Measurements from ENCODE around the gene RANBP17.

Gene RANBP17

DNA sequence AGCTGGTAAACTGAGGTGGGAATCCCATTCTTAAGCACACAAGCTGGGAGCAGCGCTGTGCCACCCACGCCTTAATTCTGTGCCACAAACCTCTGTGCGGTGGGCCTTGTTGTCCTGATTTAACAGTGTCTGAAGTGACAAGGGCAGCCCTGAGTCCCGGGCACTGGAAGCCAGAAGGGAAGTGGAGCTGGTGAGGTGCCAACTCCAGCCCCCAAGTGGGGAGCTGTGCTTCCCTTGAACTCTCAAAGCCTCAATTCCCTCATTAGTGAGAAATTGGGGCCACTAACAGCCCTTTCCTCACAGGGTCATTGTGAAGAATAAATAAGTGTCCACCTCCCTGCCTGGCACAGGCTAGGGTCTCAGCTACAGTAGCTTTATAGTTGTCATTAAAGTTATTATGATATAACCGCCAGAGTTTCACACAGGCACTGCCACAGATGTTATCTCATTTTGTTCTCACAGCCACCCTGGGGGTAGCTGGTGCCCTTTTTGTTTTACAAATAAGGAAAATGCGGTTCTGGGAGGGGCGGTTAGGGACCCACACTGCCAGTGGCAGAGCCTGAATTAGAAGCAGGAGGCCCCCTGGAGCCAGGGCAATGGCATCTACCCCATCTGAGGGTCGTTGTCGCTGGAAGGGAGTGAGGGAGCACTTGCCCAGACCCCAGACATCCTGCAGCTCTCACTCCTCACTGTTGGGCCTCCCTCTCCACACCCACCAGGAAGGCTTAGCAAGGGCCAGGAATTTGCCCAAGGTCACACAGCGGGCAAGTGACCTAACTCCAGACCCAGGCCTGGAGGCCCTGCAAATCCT lies 445.2 kb downstream of the RANBP17 start:
- peak; percentile 2 for DNase-seq

DNA sequence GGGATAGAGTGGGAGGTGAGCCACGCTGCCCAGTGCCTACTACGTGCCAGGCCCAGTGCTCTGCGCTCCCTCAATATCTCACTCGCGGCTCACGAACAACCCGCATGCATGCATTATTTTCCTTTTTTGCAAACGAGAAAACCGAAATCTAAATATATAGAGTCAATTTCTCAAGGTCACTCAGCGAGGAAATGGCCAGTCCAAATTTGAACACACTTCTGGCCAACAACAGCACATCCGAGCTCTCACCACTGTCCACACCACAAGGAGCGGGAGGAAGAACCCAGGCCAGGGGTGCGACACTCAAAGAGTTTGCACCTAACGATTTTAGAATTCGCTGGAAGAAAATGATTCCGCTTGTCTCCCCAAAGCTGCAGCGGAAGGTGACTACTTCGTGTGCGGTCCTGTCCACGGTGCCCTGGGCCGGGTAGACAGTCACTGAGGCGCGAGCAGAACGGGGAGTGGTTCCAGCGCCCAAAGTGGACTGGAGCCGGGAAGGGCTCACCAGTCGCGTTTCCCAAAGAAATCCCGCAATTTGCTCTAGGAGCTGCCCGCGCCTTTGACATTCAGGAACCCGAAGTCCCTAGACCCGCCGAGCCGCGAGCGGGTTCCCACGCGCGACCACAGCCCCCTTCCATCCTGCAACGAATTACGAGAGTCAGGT lies 446.1 kb downstream of the RANBP17 start:
- DNase-seq: no peak

DNA sequence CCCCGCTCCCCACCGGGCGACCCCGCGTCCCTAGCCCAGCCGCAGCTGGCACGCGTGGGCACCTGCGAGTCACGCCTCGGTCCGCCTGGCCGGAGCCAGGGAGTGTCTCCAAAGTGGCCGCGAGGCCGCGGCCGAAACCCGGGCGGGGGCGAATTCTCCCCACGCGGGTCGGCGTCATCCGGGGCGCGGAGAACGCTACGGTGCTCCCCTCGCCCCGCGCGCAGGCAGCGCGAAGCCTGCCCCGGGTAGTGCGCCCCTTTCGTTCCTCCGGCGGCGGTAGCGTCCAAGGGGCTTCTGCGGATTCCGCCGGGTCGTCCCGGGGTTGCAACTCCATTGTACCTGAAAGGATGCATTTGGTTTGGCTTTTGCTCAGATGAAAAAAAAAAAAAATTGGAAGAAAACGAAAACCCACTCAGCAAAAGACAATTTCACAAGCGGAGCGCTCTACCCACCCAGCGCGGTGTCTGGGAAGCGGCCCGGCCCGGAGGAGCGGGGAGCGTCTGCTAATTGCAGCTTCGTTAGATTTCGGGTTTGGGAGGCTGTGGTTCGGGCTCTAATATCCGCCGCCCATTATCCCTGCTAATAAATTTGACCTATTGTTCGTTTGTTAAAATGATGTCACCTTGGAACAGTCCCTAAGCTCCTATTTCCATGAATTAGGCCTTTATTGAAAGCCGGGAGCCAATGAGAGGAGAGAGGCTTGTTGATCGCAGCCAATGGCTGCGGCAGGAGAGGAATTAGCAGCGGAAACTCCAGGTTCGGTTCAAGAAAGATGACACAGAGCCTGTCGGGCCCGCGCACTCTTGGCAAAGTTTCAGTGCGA lies 446.8 kb downstream of the RANBP17 start, which contains the start of gene TLX3:
Gene TLX3 (plus strand): TSS at position 796 of the 823 bp plus-strand sequence. CDS start 118 bp downstream, outside the sequence.
- no peak for DNase-seq

DNA sequence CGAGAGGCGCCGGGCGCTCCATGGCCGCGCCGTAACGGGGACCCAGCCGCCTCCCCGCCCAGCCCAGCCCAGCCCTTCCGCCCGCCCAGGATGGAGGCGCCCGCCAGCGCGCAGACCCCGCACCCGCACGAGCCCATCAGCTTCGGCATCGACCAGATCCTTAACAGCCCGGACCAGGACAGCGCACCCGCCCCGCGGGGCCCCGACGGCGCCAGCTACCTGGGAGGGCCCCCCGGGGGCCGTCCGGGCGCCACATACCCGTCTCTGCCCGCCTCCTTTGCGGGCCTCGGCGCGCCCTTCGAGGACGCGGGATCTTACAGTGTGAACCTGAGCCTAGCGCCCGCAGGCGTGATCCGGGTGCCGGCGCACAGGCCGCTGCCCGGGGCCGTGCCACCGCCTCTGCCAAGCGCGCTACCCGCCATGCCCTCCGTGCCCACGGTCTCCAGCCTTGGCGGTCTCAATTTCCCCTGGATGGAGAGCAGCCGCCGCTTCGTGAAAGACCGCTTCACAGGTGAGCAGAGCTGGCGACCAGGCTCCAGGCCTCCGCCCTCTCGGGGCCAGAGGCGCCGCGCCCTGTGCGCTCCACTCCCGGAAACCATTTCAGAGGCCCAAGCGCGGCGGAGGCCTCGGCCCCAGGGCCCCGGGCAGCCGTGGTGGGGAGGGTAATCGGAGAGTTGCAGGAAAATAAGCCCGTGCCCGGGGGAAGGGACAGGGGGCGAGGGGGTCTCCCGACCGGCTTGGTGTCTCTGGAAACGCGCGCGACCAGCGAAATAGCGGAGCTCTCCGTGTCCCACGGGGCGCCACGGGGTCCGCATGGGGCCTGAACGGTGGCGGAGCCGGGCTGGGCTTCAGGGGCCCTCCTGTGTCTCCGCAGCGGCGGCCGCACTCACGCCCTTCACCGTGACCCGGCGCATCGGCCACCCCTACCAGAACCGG lies 447.7 kb downstream of the RANBP17 start:
- DNase-seq: no peak

DNA sequence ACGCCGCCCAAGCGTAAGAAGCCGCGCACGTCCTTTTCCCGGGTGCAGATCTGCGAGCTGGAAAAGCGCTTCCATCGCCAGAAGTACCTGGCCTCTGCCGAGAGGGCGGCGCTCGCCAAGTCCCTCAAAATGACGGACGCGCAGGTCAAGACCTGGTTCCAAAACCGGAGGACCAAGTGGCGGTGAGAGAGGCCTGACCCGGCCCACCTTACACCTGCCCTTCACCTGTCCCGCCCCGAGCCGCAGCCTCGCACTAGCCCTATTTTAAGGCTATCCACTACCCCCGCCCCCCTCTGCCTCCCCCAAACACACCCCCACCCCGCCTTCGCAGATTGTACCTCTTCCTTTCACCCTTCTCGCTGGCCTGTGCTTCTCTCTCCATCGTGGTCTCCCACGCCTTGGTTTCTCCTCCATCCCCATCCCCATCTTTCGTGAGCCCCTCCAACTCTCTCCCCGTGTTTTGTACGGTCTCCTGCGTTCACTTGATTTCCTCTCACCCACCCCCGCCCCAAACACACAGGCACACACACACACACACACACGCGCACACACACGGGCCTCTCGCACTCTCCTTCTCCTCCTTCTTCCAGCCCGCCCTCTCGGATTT lies 448.5 kb downstream of the RANBP17 start:
- DNase-seq: no peak

DNA sequence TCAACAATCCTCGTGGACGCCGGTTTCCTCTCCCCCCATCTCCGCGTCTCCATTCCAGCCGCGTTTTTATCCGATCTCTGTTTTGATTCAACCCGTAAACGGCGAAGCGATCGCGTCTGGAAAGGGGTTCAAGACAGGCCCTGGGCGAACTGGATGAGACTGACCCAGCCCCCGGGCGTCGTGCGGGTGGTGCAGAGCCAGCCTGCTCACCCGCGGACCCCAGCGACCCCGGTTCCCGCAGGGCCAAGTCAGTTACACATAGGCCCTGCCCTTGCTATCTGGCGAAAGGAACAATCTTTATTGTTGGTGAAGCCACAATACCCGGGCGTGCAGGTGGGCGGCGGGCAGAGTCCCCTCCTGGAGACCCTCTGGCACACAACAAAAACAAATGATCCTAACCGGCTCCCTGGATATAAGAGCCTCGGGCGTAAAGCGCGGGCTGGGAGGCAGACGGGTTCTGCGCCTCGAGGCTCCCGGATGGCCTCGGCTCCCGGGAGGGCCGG lies 449.1 kb downstream of the RANBP17 start:
- DNase-seq: no peak

DNA sequence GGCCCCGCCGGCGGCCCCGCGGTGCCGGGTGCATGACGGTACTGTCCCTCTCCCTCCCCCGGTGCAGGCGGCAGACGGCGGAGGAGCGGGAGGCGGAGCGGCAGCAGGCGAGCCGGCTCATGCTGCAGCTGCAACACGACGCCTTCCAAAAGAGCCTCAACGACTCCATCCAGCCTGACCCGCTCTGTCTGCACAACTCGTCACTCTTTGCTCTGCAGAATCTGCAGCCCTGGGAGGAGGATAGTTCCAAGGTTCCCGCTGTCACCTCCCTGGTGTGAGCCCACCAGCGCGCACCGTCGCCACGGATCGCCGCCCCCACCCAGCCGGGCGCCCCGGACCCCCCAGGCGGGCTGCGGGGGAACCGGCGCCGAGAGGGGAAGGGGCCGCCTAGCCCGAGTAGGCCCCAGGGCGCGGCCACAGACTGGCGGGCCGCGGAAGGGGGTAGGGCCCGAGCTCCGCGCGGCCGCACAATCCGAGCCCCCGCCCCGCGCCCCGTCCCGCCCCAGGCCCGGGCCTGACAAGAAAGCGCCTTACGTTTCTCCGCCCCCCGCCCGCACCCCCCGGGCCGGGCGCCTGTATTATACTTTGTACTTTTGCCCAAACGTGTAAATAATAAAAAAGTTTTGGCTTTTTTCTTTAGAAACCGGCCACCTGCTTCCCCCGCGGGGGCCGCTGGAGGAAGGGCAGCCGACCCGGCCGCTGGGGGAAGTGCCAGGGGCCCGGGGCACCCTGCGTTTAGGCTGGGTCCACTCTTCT lies 449.7 kb downstream of the RANBP17 start:
- no peak for DNase-seq

DNA sequence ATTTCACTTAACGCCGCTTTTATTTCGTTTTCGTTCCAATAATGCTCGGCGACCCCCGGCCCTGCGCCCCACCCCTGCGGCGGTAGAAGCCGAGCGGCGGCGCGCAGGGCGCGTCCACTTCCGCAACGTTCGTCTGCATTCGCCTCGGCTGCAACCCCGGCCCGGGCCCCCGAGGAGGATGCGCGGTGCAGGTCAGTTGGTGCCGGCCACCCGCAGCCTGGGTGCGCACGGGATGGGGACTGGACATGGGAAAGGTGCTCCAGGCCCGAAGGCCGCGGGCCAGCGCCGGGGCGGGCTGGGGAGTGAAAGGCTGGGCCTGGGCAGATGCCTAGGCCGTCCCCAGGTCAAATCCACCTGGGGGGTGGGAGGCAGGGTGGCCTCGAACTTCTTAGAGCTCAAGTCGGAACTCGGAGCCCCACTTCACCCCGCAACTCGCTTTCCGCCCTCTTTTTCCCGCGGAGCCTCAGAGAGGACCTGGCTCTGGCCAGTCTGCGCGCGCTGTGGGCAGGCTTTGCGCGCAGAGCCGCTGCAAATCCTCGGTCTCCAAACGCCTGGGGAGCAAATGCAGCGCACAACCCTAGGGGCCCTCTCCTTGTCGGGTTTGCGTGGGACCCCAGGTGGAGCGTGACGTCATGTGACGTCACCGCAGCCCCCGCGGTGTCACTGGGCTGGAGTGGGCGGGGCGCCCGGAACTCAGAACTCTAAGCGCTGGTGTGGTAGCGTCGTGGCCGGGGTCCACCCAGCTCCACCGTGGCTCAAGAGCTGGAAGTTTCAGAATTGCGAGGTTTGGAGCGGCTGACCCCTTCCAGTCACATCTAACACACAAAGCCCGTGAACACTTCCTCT lies 450.5 kb downstream of the RANBP17 start:
- no peak for DNase-seq

DNA sequence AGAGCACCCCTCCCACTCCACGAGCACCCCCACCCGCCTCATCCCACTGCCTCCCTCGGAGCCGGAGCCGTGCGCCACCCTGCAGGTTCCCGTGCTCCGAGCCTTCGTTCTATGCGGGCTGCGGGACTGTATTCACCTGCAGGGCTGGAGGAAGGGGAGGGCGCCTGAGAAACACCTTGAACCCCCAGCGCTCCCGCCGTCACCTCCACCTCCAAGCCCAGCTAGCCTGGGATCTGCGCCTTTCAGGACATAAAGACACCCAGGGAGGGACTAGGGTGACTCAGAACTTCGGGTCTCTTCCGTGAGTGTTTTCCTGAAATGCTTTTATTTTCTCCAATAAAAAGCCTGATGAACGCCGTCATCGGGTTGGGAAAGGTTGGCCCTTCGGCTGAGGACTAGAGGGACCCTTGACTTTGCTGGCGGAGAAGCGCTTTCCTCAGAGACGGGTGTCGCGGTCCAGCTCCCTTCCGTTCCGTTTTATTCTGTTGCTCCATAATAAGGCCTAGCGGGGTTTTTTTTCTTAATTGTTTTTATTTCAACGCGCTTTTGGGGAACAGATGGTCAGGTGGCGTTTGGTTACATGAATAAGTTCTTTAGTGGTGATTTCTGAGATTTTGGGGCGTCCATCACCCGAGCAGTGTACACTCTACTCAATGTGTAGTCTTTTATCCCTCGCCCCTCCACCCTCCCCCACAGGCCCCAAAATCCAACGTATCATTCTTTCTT lies 451.8 kb downstream of the RANBP17 start:
- no peak for DNase-seq

DNA sequence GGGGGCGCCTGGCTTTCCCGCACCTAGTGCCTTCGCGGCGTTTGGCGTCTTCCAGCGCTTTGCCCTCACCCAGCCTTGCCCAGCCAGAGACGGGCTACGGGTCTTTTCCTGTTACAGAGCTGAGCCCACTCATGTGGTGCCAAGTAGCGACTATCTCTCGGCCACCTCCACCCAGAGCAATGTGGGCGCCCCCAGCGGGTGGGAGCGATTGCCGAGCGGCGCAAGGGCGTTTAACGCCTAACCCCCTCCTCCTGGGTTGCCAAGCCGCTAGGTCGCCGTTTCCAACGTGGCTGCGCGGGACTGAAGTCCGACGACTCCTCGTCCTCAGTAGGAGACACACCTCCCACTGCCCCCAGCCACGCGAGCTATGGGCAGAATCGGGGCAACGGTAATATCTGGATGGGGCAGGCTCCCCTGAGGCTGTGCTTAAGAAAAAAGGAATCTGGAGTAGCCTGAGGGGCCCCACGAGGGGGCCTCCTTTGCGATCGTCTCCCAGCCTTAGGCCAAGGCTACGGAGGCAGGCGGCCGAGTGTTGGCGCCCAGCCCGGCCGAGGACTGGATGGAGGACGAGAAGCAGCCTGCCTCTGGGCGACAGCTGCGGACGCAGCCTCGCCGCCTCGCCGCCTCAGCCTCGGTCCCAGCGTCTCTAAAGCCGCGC lies 453.0 kb downstream of the RANBP17 start:
- DNase-seq: no peak

DNA sequence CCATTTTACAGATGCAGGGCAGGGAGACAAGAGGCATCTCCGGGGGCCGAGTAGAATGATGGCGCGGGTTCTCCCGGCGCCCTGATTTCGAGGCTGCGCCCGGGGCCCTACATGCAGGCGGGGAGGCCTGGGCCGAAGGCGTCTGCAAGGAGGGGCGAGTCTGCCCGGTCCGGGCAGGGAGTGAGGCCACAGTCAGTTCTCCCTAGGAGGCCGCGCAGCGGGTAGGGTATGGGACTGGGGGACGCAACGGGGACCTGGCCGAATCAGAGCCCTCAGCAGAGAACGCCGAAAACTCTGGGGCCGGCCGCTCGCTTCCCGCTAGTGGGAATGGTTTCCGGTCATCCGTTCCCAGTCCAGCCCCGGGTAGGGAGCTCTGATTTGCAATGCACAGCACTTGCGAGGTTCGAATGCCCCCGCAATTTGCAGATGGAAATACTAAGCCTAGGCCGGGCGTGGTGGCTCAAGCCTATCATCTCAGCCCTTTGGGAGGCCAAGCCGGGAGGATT lies 453.6 kb downstream of the RANBP17 start:
- no peak for DNase-seq

DNA sequence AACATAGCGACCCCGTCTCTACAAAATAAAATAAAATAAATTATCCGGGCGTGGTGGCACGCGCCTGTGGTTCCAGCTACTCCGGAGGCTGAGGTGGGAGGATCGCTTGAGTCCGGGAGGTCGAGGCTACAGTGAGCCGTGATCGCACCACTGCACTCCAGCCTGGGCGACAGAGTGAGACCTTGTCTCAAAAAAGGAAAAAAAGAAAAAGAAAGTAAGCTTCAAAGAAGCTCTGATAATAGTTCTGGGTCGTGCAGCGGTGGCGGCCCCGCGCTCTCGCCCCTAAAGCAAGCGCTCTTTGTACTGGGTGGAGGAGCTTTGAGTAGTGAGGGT lies 454.1 kb downstream of the RANBP17 start:
- no peak for DNase-seq

DNA sequence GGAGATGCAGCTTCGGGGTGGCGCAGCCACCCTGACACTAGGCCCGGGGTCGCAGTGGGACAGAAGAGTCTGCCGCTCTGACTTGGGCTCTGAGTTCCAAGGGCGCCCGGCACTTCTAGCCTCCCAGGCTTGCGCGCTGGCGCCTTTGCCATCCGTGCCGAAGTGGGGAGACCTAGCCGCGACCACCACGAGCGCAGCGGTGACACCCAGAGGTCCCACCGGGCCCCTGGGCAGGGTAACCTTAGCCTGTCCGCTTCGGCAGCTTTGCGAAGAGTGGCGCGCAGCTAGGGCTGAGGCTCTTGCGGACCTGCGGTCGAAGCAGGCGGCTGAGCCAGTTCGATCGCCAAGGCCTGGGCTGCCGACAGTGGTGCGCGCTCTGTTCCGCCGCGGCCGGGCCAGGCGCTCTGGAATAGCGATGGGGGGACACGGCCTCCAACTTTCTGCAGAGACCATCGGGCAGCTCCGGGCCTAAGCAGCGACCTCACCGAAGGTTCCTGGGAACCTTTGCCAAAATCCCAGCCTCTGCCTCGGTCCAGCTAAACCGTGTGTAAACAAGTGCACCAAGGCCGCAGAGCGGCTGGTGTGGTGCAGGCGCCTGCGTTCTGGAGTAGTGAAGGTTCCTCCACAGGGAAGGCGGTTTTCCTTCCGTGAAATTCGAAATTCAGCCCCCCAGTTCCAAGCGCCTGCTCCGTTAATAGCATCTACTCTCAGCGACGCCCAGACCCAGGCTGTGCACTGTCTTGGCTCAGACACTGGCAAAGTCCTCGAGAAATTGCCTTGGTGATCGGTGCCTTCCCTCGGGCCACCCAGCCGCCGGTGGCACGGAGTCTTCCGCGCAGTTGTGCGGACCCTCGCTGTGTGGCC lies 454.7 kb downstream of the RANBP17 start:
- no peak for DNase-seq

DNA sequence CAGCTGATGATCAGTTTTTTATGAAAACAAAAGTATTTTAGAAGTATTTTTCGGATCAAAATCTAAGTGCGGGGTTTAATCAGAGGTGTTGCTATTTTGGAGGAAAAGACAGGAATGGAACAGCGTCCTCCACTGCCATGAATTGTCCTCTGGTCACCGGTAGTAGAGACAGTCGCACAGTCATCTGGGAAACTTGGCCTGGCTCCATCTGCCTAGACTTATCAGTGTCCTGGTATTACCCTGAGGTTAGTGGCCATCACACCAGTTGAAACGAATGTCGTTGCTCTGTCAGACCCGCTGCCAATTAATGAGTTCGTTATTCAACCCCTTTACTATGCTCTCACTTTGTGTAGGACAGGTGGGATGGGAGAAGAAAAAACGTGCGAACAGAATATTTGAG lies 455.4 kb downstream of the RANBP17 start:
- no peak for DNase-seq

DNA sequence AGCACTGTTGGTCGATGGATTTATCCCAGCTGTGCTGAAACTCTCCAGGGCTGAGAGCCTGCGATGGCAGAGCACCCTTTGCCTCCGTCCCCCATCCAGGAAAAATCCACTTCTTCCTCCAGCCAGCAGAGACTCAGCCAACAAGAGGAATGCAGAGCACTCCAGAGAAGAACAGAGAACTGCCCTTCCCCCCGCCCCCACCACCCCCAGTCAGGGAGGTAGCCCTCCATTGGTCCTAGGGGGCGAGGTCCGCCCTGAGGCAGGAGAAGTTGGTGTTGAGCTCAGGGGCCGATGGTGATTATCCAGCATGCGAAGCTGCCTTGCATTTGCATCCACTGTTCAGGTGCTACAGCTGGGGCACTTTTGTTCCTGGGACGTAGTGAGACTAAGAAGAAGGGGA lies 456.2 kb downstream of the RANBP17 start:
- DNase-seq: no peak

DNA sequence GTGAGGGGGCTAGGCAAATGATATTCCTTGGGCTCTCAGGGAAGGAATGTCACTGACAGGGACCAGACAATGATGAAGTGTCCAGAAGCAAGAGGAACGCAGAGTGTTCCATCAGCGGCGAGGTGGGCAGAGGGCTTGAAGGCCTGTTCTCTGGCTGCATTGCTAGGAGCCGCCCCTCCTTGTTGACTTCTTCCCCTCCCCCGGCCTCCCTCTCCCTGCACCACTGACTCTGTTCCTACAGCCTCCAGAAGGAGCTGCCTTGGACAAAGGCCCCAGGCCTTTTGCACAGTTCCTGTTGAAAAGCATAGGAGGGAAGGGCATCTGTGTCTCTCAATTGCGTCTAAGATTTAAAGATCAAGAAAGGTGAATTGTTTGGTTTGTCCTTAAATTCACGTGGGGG lies 459.6 kb downstream of the RANBP17 start:
- no peak for DNase-seq

DNA sequence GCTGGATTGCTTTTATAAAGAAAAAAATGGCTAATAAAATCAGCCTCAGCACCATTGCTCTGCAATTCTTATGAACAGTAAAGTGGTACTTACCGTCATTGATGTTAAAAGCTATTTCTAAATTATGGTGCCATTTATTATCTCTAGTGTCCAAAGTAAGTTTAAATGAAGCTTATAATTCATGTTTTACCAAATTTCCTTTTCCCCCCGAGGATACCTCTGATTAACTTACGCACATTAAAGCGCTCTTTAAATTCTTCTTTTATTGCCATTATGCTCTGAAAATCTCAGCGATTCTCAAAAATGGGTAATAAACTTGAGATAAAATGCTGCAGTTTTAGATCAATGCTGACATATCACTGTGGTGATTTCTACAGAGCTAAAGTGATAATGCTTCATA lies 460.7 kb downstream of the RANBP17 start:
- DNase-seq: no peak

DNA sequence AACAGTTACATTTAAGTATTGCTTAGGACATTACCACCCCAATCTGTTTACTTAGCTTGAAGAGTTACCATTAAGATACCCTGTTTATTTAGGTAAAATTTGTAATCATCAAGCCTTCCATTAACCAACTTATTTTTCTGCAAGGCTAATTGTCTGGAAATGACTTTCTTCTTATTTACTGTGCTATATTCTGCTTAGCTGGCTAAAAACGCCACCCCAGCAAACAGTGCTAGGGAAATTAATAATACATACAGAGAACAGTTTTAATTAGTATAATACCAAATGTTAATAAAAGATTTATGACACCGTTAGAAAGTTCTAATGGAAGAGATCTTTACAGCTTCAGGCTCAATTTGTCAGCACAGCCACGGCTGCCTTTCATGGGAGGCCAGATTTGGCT lies 461.2 kb downstream of the RANBP17 start:
- DNase-seq: peak; percentile 8
